Stimulated activated CD4-positive, alpha-beta T cell treated with anti-CD3 and anti-CD28 coated beads, Interleukin-12 subunit alpha, Interleukin-12 subunit beta, amount 100 ng/mL, for 4 hours (primary cell): ENCODE measurements around the gene SHISA3.

ENCODE experiments used
- DNase-seq: peaks from one replicate; pipeline ENCODE4 v3.0.0-alpha.2; 2020

SHISA3 gene

DNA sequence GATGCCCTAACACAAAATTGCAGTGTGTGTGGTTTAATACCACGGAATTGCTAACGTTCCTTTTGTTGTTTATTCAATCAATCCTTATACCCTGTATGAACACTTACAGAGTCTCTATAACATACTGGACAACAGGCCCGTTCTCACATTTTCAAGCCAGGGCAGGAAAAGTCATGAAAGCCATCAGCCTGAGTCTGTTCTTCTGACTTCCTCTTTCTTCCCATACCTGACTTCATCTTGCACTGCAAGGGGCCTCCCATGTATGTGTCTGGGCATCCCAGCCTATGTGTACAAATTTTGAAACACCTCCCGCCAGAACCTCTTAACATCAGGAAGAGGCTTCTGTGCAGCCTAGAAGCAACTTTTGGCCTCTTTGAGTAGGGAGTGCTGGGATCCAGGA, 4.9 kb upstream of the SHISA3 start:
- no peak for DNase-seq

DNA sequence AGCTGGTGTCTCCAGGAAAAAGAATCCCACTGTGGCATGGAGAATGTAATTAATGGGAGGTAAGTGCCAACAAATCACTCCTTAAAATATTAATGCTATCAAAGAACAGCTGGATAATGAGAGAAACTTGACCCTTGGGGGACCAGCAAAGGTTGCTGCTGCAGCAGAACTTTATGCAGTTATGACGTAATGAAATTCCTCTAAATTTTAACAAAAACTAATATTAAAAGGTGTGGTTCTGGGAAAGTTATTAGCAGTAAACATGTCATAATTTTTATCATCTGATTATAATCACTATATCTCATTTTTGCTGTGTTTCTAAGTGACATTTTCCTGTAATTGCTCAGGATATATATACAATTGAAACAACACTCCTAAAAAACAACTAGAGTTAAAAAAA, 1.7 kb upstream of the SHISA3 start:
- no peak for DNase-seq

DNA sequence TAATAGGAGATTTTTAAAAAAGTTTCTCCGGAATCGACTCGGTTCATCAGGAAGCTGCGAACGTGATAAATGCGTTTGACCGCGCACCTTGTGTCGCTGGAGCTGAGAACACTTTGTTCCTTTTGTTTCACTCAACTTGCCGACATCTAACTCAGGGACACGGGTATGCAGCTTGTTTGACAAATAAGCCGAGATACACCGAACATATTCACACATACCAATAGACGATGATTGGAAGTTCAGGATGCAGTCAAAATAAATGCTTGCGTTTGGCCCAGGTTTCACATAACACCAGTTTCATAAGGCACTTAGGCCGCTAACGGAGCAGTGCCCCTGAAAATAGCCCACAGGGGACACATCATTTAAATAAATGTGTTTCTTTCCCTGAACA, 932 bp upstream of the SHISA3 start:
- DNase-seq = no peak

DNA sequence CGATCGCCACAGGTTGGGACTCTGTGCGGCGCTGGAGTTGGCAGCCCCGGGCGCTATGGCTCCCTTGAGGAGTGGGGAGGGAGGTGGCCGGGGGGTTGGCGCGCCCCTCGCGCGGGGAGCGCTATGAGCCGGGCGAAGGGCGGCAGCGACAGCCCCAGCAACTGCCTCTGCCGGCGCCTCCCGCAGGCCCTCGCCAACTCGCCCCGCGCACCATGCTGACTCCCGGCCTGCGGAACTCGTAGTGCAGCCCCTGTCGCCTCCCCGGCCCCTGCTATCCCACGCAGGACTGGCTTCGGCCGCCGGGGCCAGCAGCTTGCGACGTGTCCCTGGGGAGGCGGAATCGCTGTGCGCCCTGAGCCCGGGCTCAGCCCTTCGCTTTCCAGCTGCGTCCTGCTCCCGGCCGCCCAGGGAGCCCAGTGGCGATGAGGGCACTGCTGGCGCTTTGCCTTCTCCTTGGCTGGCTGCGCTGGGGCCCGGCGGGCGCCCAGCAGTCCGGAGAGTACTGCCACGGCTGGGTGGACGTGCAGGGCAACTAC, 415 bp downstream of the SHISA3 start:
- DNase-seq = no peak

DNA sequence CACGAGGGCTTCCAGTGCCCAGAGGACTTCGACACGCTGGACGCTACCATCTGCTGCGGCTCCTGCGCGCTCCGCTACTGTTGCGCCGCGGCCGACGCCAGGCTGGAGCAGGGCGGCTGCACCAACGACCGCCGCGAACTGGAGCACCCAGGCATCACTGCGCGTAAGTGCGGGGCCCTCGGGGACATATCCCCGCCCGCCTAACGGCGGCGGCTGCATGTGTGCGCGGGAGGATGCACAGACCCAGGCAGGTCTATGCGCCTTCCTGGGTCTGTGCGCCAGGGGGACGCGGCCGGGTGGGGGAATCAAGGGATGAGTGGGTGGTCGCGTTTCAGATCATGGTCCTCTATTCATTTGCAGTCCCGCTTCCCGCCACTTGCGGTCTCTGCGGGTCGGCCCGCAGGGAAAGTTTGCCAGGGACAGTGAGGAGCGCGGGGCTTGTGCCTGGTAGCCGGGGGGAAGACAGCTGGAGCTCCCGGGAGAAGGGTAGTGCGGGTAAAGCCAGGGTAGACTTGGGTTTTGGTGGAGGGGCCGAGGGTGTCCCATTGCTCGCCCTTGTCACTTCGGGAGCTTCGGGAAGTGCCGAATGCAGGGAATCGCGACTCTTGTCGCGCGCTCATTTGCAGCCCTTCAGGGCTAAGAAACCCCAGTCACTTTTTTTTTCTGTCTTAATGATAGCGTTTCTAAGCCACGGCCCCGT, 1.0 kb downstream of the SHISA3 start:
- DNase-seq = no peak

DNA sequence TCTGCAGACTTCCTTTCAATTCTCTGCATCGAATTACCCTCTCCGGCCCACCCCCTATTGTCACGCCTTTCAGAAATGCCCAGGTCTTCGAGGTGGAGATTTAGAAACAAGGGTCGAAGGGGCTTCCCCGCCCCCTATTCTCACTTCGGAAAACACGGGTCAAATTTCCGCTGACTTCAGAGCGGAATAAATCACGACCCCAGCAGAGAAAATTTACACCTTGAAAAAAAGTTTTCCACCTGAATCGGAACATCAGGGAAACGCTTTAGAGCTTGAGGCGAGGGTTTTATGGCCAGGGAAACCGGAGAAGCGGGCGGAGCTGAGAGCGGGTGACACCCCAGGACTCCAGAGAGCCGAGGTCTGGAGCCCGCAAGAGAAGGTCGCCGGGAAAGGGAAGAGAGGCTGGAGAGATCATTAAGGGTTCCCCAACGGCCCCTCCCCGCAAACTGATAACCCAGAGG, 1.6 kb downstream of the SHISA3 start:
- DNase-seq = no peak

DNA sequence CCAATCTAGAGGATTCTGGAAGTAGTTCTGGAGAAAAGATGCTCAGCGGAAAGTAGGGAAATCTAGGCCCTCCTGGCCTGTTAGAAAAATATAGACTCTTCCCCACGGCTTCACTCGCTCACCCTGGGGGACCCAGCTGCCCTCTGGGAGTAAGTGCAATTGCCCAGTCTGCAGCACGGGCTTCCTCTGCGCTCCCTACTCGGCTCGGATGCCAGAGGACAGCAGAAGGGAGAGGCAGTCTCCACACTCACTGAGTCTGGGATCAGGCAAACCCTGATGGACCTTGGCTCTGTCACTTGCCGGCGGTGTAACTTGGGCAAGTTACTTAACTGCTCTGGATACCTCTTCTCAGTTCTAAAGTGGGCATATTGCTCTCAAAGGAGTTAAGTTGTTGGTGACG, 2.1 kb downstream of the SHISA3 start:
- no peak for DNase-seq

DNA sequence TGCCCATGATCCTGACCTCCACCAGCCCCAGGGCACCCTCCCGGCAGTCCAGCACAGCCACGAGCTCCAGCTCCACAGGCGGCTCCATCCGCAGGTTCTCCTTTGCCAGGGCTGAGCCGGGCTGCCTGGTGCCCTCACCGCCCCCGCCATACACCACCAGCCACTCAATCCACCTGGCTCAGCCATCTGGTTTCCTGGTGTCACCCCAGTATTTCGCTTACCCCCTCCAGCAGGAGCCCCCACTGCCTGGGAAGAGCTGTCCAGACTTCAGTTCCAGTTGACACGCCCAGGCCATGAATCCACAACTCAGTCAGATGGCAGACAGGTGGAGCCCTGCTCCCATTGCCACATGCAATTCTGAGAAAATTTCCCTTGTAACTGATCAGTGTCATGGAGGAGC, 3.9 kb downstream of the SHISA3 start:
- no peak for DNase-seq

DNA sequence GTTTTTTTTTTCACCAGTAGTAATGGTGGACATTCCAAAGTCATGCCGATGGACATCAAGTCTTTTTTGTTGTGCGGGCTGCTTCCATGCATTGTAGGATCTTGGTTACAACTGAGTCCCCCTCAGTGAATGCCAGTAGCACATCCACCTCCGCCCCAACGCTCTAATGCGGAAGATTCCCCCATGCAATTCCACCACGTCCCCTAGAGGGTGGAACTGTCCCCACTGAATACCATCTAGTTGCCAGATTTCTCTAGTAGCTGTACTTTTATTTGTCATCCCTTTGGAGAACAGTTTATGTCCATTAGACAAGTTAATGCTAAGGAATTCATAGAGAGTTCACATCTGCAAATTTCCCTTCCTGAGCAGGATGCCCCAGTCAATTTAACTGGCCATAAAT, 6.7 kb downstream of the SHISA3 start:
- no peak for DNase-seq

DNA sequence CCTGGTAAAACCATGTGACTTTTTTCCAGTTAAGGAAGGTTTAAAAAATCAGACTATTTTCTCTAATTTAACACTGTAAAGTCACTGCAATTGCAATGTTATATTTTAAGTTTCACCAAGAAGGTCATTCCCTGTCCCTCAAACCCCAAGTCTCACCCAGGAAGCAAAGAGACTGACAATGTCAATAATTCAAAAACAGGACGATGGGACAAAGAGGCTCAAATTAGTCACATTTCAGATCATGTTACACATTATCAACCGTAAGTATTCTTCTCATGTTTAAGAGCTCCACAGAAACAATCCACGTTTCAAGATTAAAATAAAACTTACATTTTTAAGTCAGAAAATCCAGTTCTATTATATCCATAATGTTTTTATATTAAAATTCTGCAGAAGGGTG, 13.2 kb downstream of the SHISA3 start:
- DNase-seq = no peak

DNA sequence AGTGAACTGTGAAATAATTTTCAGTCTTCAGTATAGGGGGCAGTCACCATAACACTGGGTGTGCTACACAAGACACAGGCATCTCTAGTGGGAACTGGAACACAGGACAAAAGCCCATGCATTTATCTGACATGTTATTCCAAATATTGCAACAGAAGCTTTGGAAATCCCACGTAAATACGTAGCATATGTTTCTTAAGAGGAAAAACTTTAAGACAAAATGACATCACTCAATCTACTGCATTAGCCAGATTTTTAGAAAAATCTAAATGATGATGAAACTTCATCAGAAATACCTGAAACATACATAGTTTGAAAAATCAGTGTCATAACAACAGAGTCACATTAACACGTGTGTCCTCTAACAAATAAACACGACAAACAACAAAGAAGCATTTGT, 14.5 kb downstream of the SHISA3 start:
- DNase-seq = no peak

DNA sequence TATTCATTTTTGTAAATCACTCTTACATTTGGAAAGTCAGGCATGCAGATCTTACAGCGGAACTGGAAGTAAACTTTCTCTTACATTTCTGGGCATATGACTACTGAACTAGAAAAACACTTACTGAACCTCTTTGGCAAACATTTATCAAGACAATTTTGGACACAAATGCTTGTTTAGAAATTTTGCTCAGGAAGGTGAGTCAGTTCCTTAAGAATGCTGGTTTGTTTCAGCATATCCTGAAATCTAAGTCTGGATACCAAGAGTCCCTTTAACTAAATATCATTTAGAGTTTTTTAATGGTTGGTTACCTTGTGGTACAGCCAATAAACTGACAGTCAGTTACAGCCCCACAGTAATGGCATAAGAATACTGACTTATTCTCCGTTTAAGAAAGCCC, 15.0 kb downstream of the SHISA3 start:
- DNase-seq = no peak

DNA sequence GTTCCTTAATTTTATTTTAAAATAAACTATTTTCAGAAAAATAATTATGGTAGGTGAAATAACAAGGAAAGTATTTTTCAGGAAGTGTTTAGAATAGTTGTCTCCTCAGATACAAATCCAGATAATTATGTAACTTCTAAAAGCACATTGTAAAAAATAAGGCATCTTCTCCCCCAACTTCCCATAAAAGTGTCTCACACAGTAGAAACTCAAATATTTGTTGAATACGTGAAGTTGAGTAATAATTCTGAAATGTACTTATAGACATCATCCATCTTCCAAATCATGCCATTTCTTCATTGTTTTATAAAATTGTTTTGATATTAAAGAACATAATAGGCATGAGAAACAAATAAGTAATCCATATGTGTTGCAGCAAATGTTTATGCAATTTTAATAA, 18.0 kb downstream of the SHISA3 start:
- DNase-seq = no peak

DNA sequence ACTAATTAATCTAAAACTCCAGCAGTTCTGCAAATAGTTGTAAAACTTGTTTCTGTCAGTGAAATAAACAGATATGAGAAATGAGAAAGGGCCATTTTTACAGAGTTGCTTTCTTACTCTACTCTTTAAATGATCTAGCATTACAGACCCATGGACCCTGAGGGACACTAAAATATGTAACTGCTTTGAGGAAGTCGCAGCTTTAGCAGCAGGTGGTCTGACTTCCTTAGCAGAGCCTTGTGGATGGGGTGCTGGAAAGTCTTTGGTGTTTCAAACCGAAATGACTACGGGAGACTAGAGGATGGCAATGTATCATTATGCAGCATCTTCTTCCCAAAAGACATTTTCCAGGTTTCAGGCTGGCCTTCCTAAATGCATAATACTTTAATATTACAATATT, 18.7 kb downstream of the SHISA3 start:
- DNase-seq = no peak

DNA sequence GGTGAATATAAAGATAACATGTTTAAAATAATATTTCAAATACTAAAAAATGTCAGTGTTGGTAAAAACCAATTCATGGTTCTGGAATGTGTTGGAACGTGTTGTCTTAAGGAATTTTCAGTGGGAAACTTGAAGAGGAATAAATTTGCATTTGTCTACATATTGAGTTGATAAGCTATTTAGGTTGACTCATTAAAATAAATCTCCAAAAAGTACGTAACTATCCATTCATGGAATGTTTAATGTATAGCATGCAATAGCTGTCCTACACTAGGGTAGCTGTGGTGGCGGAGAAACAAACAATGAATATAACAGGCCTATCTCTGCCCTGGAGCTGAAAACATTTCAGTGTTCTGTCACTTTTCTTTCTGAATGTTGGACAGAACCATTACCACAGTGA, 20.3 kb downstream of the SHISA3 start:
- no peak for DNase-seq

DNA sequence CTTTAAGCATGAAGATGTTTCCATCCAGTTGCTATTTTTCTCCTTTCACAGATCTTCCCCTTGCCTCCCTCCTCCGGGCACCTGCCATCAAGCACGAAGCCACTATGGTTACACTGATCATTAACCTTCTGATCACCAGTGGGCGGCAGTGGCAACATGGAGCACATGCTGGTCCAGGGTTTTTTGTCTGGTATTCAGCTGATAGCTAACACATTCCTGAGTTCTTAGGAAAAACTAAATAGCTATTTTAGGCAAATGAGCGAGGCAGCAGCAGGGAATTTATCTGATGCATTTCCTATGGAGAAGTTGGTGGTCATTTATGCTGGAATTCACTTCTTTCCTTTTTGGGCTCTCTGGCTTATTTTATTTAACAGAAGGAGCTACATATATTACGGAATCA, 22.9 kb downstream of the SHISA3 start:
- no peak for DNase-seq

DNA sequence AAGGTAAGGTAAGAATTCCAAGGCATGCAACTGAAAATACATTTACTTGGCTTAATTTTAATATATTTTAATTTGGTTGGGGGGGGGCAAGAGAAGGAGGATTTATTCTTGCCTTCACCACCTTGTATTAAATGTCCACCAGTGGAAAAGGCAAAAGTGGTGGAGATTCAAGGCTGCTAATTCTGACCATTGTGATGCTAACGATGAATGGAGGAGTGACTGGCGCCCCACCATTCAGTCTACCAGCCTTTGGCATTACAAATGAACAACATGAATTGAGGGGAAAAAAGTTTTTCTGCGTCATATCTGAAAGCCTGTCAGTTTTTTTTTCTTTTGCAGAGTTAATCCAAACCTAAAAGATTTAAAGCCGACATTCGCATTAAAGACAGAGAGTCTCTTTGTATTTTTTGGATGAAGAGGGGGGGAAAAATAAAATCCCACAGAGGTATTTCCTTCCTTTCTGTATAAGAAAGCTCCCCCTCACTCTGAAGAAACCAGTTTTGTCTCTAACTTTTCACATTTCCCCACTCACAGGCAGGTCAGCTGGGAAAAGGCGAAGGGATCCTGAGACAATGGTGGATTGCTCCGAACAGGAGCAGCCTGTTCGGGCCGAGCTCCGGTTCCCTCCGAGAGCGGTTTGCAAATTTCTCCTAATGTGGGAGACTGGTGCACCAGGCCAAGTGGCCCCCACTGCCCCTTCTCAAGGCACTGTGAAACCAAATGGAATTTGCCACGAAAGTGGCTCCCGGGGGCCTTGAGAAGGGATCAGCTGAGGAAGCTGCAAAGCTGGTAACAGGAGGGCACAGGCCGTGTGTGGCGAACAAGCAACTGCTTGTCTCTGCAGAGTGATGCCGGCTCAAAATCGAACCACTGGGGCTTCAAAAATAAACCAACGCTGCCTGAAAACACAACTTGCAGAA, 28.1 kb downstream of the SHISA3 start:
- no peak for DNase-seq

DNA sequence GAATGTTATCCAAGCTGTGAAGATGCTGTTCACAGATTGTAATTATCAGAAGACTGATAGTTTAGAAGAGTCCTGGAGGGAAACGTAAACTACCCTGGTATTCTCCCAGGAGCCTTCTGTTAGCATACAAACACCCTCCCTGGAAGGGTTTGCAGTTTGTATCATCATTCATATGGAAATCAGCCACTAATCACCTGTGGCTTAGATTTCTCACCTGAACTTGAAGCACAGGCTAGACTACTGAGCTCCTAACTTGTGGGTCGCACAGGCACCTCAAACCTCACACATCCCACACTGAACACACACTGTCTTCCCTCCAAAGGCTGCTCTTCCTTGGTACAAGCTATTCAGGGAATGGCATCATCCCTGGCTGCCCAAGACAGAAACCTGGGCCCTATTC, 30.7 kb downstream of the SHISA3 start:
- DNase-seq = no peak

DNA sequence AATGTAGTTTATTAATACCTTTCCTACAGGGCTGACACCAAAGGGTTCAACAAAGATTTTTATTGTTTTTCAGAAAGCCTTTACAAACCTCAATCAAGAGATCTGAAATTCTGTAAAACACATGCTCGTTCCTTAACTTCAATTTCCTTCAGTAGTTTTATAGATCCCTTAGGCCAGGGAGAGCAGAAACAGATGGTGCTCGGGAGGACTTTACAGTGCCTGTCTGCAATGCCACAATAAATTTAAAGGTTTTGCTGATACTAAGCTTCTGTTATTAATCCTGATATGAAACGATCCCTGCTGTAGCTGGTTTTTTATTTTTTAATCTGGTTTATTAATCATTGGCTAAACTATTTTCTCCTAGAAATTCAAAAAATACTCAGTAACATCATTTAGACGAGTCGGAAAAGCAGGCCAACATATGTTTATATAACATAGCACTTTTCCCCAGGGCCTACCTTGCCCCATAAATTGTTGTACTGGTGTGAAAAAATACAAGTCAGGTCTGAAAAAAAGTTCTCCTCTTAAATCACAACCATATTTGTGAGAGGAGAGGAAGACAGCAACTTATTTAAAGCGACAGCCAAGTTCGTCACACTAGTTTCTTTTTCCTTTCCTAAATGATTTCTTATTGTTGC, 39.8 kb downstream of the SHISA3 start:
- no peak for DNase-seq

DNA sequence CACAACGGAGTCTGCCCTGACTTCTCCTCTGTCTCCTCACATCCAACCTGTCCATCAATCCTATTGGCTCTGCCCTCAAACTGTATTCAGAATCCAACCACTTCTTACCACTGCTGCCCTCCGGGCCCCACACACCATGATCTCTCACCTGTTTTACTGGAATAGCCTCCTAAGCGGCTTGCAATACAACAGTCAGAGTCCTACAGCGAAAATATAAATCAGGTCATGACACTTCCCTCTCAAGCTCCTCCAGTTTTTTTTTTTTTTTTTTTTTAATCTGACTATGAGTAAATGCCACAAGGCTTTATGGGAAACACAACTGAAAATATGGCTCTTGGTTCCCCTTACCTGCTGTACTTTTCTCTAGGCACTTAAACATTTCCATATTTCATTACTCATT, 42.8 kb downstream of the SHISA3 start:
- DNase-seq = no peak

DNA sequence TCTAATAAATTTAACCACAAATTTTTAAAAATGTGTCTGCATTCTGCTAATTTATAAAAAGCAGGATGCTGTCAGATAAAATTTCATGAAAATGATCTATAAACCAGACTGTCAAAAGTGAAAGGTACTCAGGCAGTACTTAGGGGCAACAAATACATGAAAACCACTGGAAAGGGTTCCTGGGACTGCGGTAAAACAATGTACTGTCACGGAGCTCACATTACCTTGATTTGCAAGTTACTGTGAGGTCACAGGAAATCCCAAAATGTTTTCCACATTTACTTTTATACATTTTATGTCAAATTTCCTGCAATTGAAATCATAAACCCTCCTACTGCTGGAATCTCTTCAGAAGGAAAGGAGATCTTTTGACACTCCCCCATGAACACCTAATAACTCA, 45.3 kb downstream of the SHISA3 start:
- DNase-seq = no peak

DNA sequence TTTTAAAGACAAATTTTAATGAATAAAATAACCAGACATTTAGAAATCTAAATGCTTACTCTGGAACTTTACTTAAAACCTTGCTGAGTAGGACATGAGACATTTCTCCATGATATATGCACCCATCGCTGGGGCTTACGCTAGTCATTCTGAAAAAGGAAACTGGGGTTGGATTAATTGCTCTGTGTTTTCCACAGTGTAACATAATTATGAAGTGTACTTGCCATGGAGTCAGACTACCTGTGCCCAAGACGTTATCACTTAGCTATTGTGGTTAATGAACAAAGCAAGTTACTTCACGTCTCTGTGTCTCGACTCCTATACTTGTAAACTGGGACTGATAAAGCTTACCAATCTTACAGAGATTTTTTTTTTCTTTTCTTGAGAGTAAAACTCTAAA, 47.8 kb downstream of the SHISA3 start:
- DNase-seq = no peak

DNA sequence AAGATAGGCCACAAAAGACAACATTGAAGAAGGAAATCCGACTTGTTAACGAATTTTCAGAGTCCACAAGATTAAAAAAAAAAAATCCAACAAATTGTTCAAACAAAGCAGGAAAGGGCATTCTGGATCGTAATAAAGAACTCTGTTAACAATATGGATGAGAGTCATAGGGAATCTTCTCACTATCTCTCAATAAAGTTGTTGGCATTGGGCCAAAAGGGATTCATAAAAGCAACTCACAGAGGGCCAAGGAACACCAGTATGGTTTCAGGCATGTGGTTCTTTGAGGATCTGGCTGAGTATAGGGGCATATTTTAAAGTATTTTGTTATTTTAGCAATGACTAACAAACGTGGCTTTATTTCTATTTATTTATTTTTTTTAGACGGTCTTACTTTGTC, 49.5 kb downstream of the SHISA3 start:
- no peak for DNase-seq
